Activated CD8-positive, alpha-beta memory T cell treated with anti-CD3 and anti-CD28 coated beads for 48 hours (primary cell): ENCODE measurements around the gene EDA.
"Not testable (repeated sequence)": the region's sequence is repeated elsewhere in the genome, so short reads cannot be mapped to it uniquely, and the experiment has no call there.

ENCODE experiments used
- DNase-seq, 3 experiments: peaks; one replicate each; pipeline ENCODE4 v3.0.0-alpha.2; 2020; ENCODE audit warnings: low read depth in 2 of 3, low spot score in 2 of 3

Gene EDA

DNA sequence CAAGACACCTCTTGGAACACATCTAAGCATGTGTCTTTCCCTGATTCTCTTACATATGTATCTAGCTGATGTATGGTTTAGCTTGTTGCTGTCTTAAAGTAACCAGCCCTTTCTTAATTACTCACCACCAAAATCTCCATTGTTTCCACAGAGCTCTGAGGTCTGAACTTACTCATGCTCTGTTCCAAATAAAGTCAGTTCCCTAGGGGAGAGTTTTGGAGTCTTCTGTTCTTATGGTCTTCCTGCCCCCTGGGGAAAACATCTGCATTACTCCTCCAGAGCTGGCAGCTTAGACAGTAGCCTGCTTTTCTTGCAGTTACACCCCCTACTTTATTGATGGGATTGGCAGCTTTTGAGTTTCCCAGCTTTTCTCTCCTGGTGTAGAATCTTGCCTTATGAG, 125.8 kb downstream of the EDA start:
- DNase-seq: no peak

DNA sequence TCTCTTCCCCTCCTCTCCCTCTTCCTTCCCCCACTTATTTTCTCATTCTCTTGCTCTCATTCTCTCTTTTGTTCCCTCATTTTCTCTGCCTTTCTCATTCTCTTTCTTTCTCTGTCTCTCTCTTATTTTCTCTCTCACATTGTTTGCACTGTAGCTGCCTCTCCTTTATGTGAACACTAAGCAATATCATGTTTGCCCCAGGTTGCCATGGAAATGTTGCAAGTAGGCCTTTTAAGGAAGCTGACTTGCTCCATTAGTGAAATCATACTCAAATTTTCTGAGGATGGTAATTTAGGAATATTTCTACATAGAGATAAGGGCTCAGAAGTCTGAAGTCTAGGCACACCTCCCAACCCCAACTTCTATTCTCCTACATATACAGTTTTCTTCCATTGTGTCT, 130.1 kb downstream of the EDA start:
- no peak for DNase-seq

- no peak for DNase-seq
Observed at GRCh38 chrX:69748055-69748454, 132.1 kb downstream of the EDA start.

GRCh38 chrX:69759921-69760625, 144.2 kb downstream of the EDA start:
- no peak for DNase-seq

GRCh38 chrX:69761633-69762032, 145.7 kb downstream of the EDA start:
- no peak for DNase-seq

- DNase-seq: no peak
Observed at GRCh38 chrX:69762340-69762739, 146.4 kb downstream of the EDA start.

DNA sequence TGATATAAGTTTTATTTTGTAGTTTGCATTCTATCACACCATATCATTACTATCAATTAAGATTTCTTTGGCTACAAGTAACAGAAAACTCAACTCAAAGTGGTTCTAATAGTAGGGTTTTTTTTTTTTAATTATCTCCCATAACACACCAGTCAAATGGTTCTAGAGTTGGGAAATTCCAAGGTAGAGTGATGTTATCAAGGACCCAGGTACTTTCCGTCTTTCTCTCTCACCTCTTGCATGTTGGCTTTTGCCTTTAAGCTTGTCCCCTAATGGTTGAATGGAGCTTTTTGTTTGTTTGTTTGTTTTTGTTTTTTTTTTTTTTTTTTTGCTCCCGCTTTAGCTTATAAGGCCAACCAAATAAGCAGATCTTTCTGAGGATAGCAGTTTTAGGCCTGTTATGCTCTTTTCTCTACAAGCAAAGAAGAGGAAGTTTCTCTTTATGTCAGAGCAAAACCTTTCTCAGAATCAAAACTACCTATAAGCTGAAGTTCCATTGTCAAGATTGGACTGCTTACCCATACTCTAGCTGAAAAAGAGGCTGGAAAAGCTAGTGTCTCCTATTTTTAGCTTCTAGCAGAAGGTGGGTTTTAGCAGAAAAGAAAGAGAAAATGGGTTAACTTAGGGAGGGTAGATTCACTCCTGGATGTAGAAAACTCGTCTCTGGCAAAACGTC, 177.5 kb downstream of the EDA start:
- DNase-seq: no peak

DNA sequence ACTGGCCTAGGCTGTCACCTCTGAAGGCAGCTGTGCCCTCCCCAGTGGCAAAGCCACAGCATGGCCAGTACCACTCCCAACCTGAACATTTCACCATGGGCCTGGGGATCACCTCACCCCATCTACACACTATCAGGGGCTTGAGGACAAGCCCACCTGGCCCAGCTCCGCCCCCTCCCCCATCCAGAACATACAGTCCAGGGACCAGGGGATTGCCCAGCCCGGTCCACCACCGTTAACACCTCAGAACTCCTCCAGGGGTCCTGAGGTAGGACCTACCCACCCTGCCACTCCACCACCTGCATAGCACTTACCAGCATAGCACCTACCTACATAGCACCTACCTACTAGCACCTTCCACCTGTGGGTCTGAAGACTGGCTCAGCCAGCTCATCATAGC, 179.8 kb downstream of the EDA start:
- DNase-seq: no peak

- DNase-seq: no peak
Observed at GRCh38 chrX:69807400-69807799, 191.5 kb downstream of the EDA start.

DNA sequence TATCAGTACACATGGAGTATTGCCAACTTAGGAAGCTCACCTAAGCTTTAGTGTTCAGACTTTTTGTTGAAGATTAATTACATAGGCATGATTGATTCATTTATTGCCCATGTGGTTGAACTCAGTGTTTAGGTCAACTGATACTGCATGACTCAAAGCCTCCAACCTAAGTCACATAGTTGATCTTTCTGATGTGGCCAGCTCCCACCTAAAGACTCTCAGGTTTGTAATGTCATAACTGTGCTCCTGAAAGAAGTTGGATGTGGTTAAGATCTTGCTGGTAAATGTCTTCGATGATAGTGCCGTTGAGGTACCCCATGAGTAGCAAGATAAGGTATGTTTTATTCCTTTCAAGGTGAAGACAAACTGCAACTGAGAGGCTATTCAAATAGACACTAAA, 192.5 kb downstream of the EDA start:
- no peak for DNase-seq

GRCh38 chrX:69813677-69814076, 197.8 kb downstream of the EDA start:
- no peak for DNase-seq

DNA sequence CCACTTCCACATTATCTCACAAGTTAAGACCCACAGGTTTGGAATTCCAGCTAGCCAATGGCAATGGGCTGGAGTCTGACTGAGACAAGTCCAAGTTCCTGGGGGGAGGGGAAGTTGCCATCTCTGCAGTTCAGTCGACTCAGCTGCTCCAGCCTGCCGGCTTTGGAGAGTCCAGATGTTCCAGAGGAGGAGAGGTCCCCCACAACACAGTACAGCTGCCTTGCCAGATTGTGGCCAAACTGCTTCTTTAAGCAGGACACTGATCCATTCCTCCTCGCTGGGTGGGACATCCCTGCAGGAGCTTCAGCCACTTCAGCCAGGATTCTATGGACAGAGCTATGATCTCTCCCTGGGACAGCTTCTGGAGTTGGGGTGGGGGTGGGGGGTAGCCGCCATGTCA, 199.2 kb downstream of the EDA start:
- DNase-seq: no peak

GRCh38 chrX:69815519-69815918, 199.6 kb downstream of the EDA start:
- no peak for DNase-seq

GRCh38 chrX:69844636-69845035, 228.7 kb downstream of the EDA start:
- DNase-seq: no peak

GRCh38 chrX:69859999-69860398, 244.1 kb downstream of the EDA start:
- DNase-seq: not testable (repeated sequence)

DNA sequence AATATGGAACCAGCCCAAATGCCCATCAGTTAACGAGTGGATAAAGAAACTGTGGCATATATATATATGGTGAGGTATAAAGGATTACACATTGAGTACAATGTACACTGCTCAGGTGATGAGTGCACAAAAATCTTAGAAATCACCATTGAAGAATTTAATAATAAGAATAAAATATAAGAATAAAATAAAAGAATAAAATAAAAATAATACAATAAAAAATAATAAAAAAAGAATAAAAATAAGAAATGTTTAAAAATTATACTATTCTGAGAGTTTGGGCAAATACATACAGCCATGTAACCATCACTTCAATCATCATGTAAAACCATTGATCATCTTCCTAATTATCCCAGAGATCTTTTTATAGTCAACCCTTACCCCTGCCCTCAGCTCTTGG, 260.3 kb downstream of the EDA start:
- no peak for DNase-seq

DNA sequence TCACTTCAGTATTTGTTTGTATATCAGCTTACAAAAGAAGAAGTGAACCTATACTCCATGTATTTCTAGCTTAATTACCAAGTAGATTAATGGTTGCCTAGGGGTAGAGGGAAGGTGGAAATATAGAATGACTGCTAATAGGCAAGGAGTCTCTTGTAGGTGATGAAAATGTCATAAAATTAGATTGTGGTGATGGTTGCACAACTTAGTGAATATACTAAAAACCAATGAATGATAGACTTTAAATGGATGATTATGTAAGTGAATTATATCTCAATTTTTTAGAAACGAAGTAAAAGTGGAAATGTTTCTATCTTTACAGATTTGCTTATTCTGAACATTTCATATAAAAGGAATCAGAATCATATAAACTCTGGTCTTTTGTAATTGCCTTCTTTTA, 268.3 kb downstream of the EDA start:
- no peak for DNase-seq

- DNase-seq: no peak
Observed at GRCh38 chrX:69896046-69896445, 280.1 kb downstream of the EDA start.

- no peak for DNase-seq
Observed at GRCh38 chrX:69900491-69900890, 284.6 kb downstream of the EDA start.

GRCh38 chrX:69906447-69906846, 290.5 kb downstream of the EDA start:
- DNase-seq: no peak

DNA sequence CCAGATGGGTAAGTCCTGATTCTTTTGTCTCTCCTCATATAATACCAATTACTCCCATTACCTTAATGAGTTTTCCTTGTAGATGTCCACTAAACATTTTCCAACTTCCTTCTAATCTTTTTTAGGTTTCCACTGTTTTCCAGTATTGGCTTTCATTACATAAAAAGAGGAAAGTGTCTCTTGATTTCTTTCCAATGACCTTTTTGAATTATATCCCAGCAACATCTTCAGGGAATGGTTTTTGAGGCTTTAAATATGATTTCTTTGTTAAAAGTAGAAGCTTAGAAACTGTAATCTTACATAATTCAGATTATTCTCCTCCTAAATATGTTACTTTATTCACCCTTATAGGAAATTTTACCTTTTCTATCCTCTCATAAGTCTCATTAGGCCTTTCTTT, 298.9 kb downstream of the EDA start:
- no peak for DNase-seq

DNA sequence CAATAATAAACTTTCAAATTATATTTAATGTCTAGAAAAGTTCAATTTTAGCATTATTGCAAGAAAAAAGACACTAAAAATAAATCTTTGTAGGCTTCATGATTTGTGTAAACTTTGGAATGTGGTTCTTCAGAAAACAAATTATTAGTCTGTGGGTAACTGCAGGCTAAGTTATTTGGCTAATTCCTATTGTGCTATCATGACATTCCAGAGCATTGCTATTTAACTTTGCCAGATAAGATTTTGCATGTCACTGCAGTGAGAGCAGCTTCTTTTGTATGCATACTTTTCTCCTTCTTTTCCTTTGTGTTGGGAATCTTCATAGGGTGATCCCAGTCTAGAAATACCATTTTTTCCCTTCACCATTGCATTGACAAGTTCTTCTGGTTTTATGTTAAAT, 303.8 kb downstream of the EDA start:
- no peak for DNase-seq

DNA sequence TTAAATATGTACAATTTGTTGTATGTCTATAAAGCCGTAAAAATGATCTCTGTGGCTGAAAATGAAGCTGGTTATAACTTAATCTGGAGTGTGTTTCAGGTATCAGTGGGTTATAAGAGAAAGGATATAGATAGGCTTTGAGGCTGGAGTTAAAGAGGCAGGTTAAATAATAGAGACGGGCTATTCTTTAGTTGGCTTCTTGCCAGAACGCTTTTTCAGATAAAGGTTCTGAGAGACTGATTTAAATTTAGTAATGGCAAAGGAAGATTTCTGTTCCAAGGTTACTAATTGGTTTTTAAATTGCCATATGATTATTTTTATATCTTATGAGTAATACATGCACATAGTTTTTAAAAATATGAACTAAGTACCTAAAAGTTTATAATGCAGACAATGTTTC, 316.4 kb downstream of the EDA start:
- no peak for DNase-seq
